NCI-H146 treated with DMSO at 0.1 percent for 48 hours (cell line): ENCODE data around the gene CEP152.

Experiments used
- DNase-seq: peaks from one replicate; lab custom pipeline; 2025; ENCODE audit not compliant: unreplicated experiment; lab: John Stamatoyannopoulos, UW

Gene CEP152

GRCh38 chr15:48705381-48705780 is 105.5 kb downstream of the CEP152 start:
- no peak for DNase-seq

GRCh38 chr15:48703544-48703943 is 107.3 kb downstream of the CEP152 start:
- no peak for DNase-seq

GRCh38 chr15:48702569-48703236 is 108.2 kb downstream of the CEP152 start:
- no peak for DNase-seq

GRCh38 chr15:48696627-48697312 is 114.1 kb downstream of the CEP152 start:
- DNase-seq, result no peak

GRCh38 chr15:48695827-48696573 is 114.9 kb downstream of the CEP152 start:
- DNase-seq, result no peak

- no peak for DNase-seq
Observed at GRCh38 chr15:48695088-48695826, 115.6 kb downstream of the CEP152 start.

- no peak for DNase-seq
Observed at GRCh38 chr15:48693484-48693883, 117.4 kb downstream of the CEP152 start.

- DNase-seq, result no peak
Observed at GRCh38 chr15:48688493-48688892, 122.4 kb downstream of the CEP152 start.
